WTC11 (cell line): ENCODE results near the gene NOTO. TPM values are rescaled to one million over a fixed set of nuclear protein-coding genes. Genes with fewer than 3 reads are reported as not detected.

Experiments used
- ATAC-seq: fragments of 200-7000 bp; cut with Tn5 transposase; 2 replicates; pipeline ENCODE4 v1.10.0; 2021; ENCODE audit warnings: mild to moderate bottlenecking, moderate library complexity
- CTCF ChIA-PET: fragments of 300-600 bp; sonication (Branson Sonifier 250); formaldehyde crosslinking; loops from one replicate; lab custom pipeline; 2021; ENCODE audit warnings: antibody characterized with exemption; lab: Charles Lee
- POLR2A ChIA-PET: fragments of 350-600 bp; sonication (Branson Sonifier 250); formaldehyde crosslinking; loops from one replicate; lab custom pipeline; 2021; ENCODE audit warnings: antibody characterized with exemption; lab: Charles Lee
- DNase-seq: peaks from one replicate; pipeline ENCODE4 v3.0.0; 2021; ENCODE audit warnings: low spot score
- H3K27ac Mint-ChIP-seq: 2 replicates; pipeline ENCODE4 v1.8.0; 2021; ENCODE audit warnings: mixed read lengths
- H3K27me3 Mint-ChIP-seq: 2 replicates; pipeline ENCODE4 v1.8.0; 2021; ENCODE audit warnings: low read depth, mild to moderate bottlenecking, moderate library complexity, mixed read lengths
- H3K36me3 Mint-ChIP-seq: 2 replicates; pipeline ENCODE4 v1.8.0; 2021; ENCODE audit warnings: mixed read lengths
- H3K4me1 Mint-ChIP-seq: 2 replicates; pipeline ENCODE4 v1.8.0; 2022; ENCODE audit warnings: mixed read lengths
- H3K4me3 Mint-ChIP-seq: 2 replicates; pipeline ENCODE4 v1.8.0; 2021; ENCODE audit warnings: mild to moderate bottlenecking, moderate library complexity, mixed read lengths
- H3K9me3 Mint-ChIP-seq: 2 replicates; pipeline ENCODE4 v1.8.0; 2021; ENCODE audit warnings: mixed read lengths
- ETV6 ChIP-seq: sonication (generic); formaldehyde crosslinking; IDR thresholded peaks from 2 replicates; pipeline ENCODE4 v1.8.1; 2022; ENCODE audit warnings: mild to moderate bottlenecking, missing genetic modification reagents
- GABPB1 ChIP-seq: sonication (generic); formaldehyde crosslinking; IDR thresholded peaks from 2 replicates; pipeline ENCODE4 v1.8.1; 2023; ENCODE audit warnings: mild to moderate bottlenecking, missing genetic modification reagents
- NFE2L1 ChIP-seq: sonication (generic); formaldehyde crosslinking; IDR thresholded peaks from 2 replicates; pipeline ENCODE4 v1.8.1; 2023; ENCODE audit warnings: missing genetic modification reagents
- NFYB ChIP-seq: sonication (generic); formaldehyde crosslinking; conservative IDR thresholded peaks from 2 replicates; pipeline ENCODE4 v1.8.0; 2022; ENCODE audit warnings: low read depth, missing genetic modification reagents
- SOX15 ChIP-seq: fragments of 250-450 bp; sonication (Bioruptor Pico); IDR thresholded peaks from 2 replicates; pipeline ENCODE4 v1.9.0; 2021; ENCODE audit warnings: mild to moderate bottlenecking
- USF1 ChIP-seq: sonication (generic); formaldehyde crosslinking; IDR thresholded peaks from 2 replicates; pipeline ENCODE4 v1.8.0; 2022; ENCODE audit warnings: mild to moderate bottlenecking, missing genetic modification reagents
- USF2 ChIP-seq: sonication (generic); formaldehyde crosslinking; IDR thresholded peaks from 2 replicates; pipeline ENCODE4 v1.8.1; 2023; ENCODE audit warnings: mild to moderate bottlenecking, missing genetic modification reagents, moderate library complexity
- ZNF121 ChIP-seq: sonication (generic); formaldehyde crosslinking; IDR thresholded peaks from 2 replicates; pipeline ENCODE4 v1.8.0; 2023; ENCODE audit warnings: missing genetic modification reagents
- ZNF138 ChIP-seq: sonication (generic); formaldehyde crosslinking; conservative IDR thresholded peaks from 2 replicates; pipeline ENCODE4 v1.8.1; 2022; ENCODE audit warnings: mild to moderate bottlenecking, moderate library complexity, missing genetic modification reagents
- total RNA-seq: library from RNA; stranded (reverse); gene quantifications from 3 replicates; pipeline ENCODE4 v1.2.3, GENCODE V29; 2021
- TF ChIP-seq, protein P1 (sequence below): sonication (generic); formaldehyde crosslinking; IDR thresholded peaks from 2 replicates; pipeline ENCODE4 v1.8.0; 2022; ENCODE audit warnings: mild to moderate bottlenecking, missing genetic modification reagents
- TF ChIP-seq, protein P2 (sequence below): sonication (generic); formaldehyde crosslinking; IDR thresholded peaks from 2 replicates; pipeline ENCODE4 v1.8.0; 2022; ENCODE audit warnings: mild to moderate bottlenecking, missing genetic modification reagents

The NOTO gene
- total RNA-seq, 1 experiment from 2014 or later = 0.15 TPM

DNA sequence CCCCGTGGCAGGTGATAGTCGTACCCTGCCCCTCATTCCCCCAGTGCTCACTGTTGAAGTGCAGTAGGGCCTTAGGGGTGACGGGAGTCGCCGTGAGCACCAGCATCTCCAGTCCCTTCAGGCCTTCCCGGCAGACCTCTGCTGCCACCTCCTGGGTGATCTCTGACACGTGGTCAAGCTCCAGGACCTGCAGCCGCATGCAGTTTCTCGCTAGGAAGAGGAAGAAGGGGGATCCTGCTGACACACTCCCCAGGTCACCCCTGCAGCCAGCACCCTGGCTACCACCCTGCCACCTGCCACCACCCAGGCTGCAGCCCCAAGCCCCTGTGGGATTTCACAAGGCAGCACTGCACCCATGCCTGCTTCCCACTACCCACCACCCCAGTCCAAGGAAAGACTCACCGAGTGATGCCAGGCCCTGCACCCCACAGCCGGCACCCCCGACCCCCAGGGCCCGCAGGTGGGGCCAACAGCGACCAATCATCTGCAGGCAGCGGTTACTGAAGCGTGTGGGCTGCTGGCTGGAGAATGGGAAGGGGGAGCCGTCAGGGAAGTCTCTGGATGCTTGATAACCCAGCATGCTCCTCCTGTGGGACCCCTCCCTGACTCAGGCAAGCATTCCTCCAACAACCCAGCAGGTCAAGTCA lies 58.1 kb downstream of the NOTO start:
- Mint-ChIP-seq H3K27ac (no peak overlapping the region), H3K9me3 (no peaks in the 10 kb centered on the region), H3K4me3 (no peak overlapping the region), H3K27me3 (no peaks in the 10 kb centered on the region; the same call in 1 of the 2 replicates), H3K4me1 (peaks cover 5% of the 10 kb centered on the region), H3K36me3 (peaks cover 9% of the 10 kb centered on the region)
- ChIA-PET POLR2A (no interaction called here), CTCF (interaction anchor here (0.6 to 1.5 kb wide), 10 partner anchors 8 to 100 kb away, joined by 3 to 9 read pairs (median 5); partner anchors contain the start of gene PRADC1)
- peak; percentile 70 for TF ChIP-seq USF1 (CRISPR knock-in tag)
- TF ChIP-seq, protein P1, sequence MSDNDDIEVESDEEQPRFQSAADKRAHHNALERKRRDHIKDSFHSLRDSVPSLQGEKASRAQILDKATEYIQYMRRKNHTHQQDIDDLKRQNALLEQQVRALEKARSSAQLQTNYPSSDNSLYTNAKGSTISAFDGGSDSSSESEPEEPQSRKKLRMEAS = peak; percentile 68; the same call in 1 of the 2 replicates
- TF ChIP-seq ETV6 (CRISPR knock-in tag) = no peak
- TF ChIP-seq USF2 = peak; percentile 72
- TF ChIP-seq ZNF121 = no peak
- 0 out of 2 replicates have a peak, but pooled peaks have one; percentile 11 for TF ChIP-seq GABPB1
- TF ChIP-seq SOX15 (CRISPR knock-in tag) = no peak
- no peak for TF ChIP-seq NFYB (CRISPR knock-in tag)
- TF ChIP-seq, protein P2, sequence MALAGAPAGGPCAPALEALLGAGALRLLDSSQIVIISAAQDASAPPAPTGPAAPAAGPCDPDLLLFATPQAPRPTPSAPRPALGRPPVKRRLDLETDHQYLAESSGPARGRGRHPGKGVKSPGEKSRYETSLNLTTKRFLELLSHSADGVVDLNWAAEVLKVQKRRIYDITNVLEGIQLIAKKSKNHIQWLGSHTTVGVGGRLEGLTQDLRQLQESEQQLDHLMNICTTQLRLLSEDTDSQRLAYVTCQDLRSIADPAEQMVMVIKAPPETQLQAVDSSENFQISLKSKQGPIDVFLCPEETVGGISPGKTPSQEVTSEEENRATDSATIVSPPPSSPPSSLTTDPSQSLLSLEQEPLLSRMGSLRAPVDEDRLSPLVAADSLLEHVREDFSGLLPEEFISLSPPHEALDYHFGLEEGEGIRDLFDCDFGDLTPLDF (CRISPR knock-in tag) = no peak
- no peak for TF ChIP-seq ZNF138 (CRISPR knock-in tag)
- no peak for TF ChIP-seq NFE2L1
- ATAC-seq (peak; percentile 75), DNase-seq (peak; percentile 76)

Other genes with a start within 250 kb of the NOTO start
- gene SFXN5, start 130.9 kb upstream of the NOTO start, total RNA-seq = 23.1 to 25.9 TPM (median 23.6 TPM) in 3 replicates
- gene RAB11FIP5, start 89.6 kb upstream of the NOTO start, total RNA-seq = 14.0 to 16.0 TPM (median 14.3 TPM) in 3 replicates
- 46.5 to 47.9 TPM (median 46.7 TPM) in 3 replicates for gene SMYD5, start 11.7 kb downstream of the NOTO start, total RNA-seq
- gene PRADC1, start 30.7 kb downstream of the NOTO start, total RNA-seq = 11.4 to 12.9 TPM (median 12.2 TPM) in 3 replicates
- gene CCT7, start 31.7 kb downstream of the NOTO start, total RNA-seq = 482 to 518 TPM (median 514 TPM) in 3 replicates
- gene FBXO41, start 81.9 kb downstream of the NOTO start, total RNA-seq = 19.2 to 21.5 TPM (median 21.1 TPM) in 3 replicates
- 0.09 to 0.14 TPM (median 0.13 TPM) in 3 replicates for gene EGR4, start 91.0 kb downstream of the NOTO start, total RNA-seq
- 29.2 to 37.3 TPM (median 34.7 TPM) in 3 replicates for gene ALMS1, start 183.3 kb downstream of the NOTO start, total RNA-seq